Cardiac septum (tissue), 1 donor: Measurements from ENCODE around the gene AP1S3. TPM values are rescaled to one million over a fixed set of nuclear protein-coding genes. Genes with fewer than 3 reads are reported as not detected.
A peak's percentile ranks its signal among the peaks of the same experiment; 100 is the strongest.

Experiments used
- DNase-seq: peaks from one replicate; pipeline ENCODE4 v3.0.0-alpha.2; 2020; ENCODE audit warnings: low spot score
- intact Hi-C: fragments of 100-400 bp; cut with DNase I; formaldehyde crosslinking; loops from one replicate; pipeline ENCODE4 v1.14.0; 2022
- total RNA-seq: library from RNA; stranded (reverse); fragmentation: NEBNext Ultra II Directional; extraction: Animal tissue kit (Norgen Biotek cat#: 25700); gene quantifications from one replicate; pipeline ENCODE4 v1.2.1, GENCODE V29; 2021
- donor health status: DM: no; HTN: no; CAD: no.

AP1S3 gene
- total RNA-seq, 1 donor from 2014 or later, result 0.19 TPM

DNA sequence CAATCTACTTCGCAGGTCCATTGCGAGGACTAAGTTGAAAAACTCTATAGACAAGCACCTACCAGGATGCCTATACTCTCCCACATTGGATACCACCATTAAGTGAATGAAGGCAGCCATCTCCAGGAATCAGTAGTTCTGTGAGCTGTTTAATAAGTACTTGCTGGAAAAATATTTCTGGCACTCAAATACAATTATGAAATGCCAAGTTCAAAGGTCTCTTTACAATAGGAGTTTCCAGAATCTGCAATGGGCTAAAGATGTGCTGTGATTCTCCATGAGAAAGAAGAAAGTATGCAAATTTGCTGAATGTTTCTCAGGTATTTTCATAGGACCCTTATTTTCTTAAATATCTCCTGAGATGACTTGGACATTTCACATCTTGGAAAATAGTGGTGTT lies 103.0 kb downstream of the AP1S3 start:
- no peak for DNase-seq
- intact Hi-C loops, result no loop called here

GRCh38 chr2:223732346-223732745 lies 105.0 kb downstream of the AP1S3 start:
- intact Hi-C loops, result no loop called here
- DNase-seq, result no peak

GRCh38 chr2:223731503-223731902 lies 105.9 kb downstream of the AP1S3 start:
- intact Hi-C loops, result no loop called here
- DNase-seq, result no peak

GRCh38 chr2:223729781-223730180 lies 107.6 kb downstream of the AP1S3 start:
- no peak for DNase-seq
- intact Hi-C loops, result no loop called here

- intact Hi-C loops, result no loop called here
- no peak for DNase-seq
Measured at GRCh38 chr2:223727562-223727961, 109.8 kb downstream of the AP1S3 start.

- intact Hi-C loops, result no loop called here
- DNase-seq, result no peak
Measured at GRCh38 chr2:223725986-223726970, 111.1 kb downstream of the AP1S3 start.

DNA sequence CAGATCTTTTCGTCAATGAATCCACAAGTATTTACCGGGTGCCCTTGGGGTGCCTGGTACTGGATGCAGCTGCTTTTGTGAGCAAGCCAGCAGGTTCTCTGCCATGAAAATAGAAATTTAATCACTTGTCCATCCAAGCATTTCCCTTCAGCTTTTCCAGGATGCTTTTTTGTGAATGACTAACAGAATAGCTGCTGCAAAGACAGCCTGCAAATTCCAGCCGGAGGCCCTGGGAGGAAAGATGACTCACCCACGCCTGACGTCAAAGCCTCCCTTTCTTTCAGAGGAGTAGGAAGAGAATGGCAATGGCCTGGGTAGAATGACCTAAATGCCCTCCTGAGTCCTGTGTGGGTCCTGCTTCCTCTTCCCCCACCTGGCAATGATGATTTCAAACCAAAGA lies 111.9 kb downstream of the AP1S3 start:
- intact Hi-C loops, result no loop called here
- DNase-seq, result peak; percentile 93

DNA sequence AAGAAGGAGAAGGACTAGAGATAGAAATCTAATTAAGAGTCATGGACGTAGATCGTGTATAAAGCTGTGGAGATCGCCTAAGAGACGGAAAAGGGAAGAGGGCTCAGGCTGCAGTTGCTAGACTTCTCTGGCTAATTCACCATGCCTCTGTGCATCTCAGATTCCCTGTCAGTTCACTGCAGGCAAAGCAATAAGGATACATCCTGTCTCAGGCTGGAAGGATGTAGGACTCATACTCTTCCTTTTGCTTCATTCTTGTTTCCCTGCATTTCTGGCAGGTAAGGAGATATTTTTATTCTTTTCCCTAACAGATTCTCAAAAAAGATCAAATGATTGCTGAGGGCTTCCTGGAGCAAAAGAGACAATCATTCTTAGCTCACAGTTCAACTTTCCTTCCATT lies 112.5 kb downstream of the AP1S3 start:
- intact Hi-C loops, result no loop called here
- no peak for DNase-seq

- DNase-seq, result no peak
- intact Hi-C loops, result no loop called here
Measured at GRCh38 chr2:223723954-223724411, 113.4 kb downstream of the AP1S3 start.

GRCh38 chr2:223722226-223722625 lies 115.2 kb downstream of the AP1S3 start:
- intact Hi-C loops, result no loop called here
- no peak for DNase-seq

GRCh38 chr2:223721746-223722145 lies 115.6 kb downstream of the AP1S3 start:
- intact Hi-C loops, result no loop called here
- DNase-seq, result no peak

- DNase-seq, result no peak
- intact Hi-C loops, result no loop called here
Measured at GRCh38 chr2:223720367-223720766, 117.0 kb downstream of the AP1S3 start.

GRCh38 chr2:223712642-223713041 lies 124.7 kb downstream of the AP1S3 start:
- intact Hi-C loops, result no loop called here
- no peak for DNase-seq

DNA sequence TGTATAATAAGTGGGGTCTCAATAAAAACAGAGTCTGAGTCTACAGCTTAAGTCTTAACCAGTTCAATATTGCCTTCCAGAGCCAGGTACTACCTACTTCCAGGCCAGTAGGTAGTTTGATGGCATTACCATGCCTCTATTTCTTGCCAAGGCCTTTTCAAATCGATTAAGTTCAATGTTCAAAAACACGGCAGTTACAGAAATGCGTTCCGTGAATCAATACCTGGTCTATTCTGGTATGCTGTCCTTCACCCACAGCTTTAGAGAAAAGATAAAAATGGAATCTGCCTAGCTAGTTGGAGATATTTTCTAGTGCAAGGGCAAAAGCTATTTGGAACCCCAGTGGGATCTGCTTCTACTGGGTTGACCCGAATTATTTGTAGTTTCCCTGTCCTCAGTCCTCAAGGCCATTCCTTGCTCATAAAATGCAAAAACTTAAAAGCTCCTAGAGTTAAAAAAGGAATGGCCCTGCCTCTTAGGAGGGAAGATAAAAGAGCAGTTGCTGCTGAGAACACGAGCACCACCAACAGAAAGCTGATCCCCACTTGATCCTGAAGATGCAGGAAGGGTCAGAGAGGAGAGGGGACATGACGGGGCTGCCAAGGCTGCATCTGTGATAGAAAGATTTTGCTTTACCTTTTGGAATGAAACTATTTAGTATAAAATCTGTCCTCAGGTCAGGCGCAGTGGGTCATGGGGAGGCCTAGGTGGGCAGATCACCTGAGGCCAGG lies 125.6 kb downstream of the AP1S3 start:
- DNase-seq, result no peak
- intact Hi-C loops, result no loop called here

Other genes starting within 250 kb of the AP1S3 start
- gene SCG2, start 235.2 kb downstream of the AP1S3 start, total RNA-seq, result 0.97 TPM
- 16.4 TPM for gene WDFY1, start 107.8 kb upstream of the AP1S3 start, total RNA-seq
- gene MRPL44, start 119.9 kb upstream of the AP1S3 start, total RNA-seq, result 34.2 TPM
- gene SERPINE2, start 201.7 kb upstream of the AP1S3 start, total RNA-seq, result 91.5 TPM